Neural cell (in vitro differentiated cells): ENCODE measurements around the gene TMBIM6.

Experiments
- EZH2 ChIP-seq: fragments of 200-600, 300-800 bp; shearing (Covaris generic), sonication (generic); IDR thresholded peaks from 2 replicates; pipeline ENCODE4 v1.6.1; 2014; ENCODE audit warnings: antibody characterized with exemption, low read length, borderline replicate concordance, mild to moderate bottlenecking; ENCODE audit not compliant: insufficient read depth, poor library complexity, severe bottlenecking
- POLR2AphosphoS5 ChIP-seq: IDR thresholded peaks from 2 replicates; pipeline ENCODE4 v1.6.1; 2012
- RAD21 ChIP-seq: fragments of 450-650 bp; conservative IDR thresholded peaks from 2 replicates; pipeline ENCODE4 v1.6.1; 2014; ENCODE audit warnings: antibody characterized with exemption, mild to moderate bottlenecking, moderate library complexity
- TF ChIP-seq, protein P1 (sequence below): fragments of 450-650 bp; IDR thresholded peaks from 2 replicates; pipeline ENCODE4 v1.5.1; 2014; ENCODE audit warnings: antibody characterized with exemption, mild to moderate bottlenecking, moderate library complexity; ENCODE audit not compliant: poor library complexity, severe bottlenecking

DNA sequence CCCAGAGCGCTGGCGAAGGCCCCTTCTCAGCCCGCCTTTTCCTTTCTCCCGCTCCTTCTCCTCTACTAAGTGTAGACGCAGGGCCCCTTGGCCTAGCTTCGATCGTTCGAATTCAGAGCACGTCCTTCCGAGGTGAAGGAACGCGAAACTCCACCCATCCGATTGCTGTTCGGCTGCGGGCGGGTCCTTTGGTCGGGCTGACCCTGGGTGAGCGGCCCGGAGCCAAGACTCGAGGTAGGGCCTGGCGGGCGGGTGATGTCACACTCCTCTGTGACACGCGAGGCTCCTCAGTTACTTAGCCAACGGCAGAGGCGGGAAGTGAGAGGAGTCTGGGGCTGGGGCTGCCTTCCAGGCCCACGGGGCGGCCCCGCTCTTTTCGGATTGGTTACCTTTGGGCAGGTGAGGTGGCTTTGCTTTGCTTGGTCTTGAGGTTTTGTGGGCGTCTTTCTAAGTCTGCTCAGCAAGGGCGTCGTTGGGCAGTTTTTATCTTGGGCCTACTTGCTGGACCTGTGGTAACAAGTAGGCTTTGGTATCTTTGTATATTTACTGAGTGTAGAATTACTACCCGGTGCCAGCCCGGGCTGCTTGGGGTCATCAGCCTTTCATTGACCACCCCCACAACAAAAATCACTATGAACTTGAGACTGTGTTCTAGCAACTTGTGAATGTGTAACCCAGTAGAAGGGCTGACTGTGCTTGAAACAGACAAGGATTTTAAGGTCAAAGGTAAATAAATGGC is 694 bp downstream of the TMBIM6 start:
- TF ChIP-seq EZH2 = no peak
- TF ChIP-seq, protein P1, sequence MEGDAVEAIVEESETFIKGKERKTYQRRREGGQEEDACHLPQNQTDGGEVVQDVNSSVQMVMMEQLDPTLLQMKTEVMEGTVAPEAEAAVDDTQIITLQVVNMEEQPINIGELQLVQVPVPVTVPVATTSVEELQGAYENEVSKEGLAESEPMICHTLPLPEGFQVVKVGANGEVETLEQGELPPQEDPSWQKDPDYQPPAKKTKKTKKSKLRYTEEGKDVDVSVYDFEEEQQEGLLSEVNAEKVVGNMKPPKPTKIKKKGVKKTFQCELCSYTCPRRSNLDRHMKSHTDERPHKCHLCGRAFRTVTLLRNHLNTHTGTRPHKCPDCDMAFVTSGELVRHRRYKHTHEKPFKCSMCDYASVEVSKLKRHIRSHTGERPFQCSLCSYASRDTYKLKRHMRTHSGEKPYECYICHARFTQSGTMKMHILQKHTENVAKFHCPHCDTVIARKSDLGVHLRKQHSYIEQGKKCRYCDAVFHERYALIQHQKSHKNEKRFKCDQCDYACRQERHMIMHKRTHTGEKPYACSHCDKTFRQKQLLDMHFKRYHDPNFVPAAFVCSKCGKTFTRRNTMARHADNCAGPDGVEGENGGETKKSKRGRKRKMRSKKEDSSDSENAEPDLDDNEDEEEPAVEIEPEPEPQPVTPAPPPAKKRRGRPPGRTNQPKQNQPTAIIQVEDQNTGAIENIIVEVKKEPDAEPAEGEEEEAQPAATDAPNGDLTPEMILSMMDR = no peak
- TF ChIP-seq RAD21 = no peak
- no peak for TF ChIP-seq POLR2AphosphoS5
